ENCODE results near the gene SPEG.

DNA sequence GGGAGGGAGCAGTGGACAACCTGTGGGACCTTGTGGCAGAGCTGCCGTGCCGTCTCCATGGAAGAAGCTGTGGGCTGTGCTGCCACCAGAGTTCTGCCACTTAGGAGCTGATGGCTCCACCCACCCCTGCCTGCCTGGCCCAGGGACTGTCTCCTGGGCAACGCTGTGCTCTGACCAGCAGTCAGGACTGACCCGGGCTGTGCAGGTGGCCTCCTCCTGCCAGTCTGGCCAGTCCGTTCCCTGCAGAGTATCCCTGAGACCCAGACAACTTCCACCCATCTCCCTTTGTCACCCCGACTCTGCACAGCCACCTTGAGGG lies 92.4 kb downstream of the SPEG start:
- TF ChIP-seq POLR2A (IDR thresholded peaks at IDR 0.05), result no peak
- TF ChIP-seq, protein P1, sequence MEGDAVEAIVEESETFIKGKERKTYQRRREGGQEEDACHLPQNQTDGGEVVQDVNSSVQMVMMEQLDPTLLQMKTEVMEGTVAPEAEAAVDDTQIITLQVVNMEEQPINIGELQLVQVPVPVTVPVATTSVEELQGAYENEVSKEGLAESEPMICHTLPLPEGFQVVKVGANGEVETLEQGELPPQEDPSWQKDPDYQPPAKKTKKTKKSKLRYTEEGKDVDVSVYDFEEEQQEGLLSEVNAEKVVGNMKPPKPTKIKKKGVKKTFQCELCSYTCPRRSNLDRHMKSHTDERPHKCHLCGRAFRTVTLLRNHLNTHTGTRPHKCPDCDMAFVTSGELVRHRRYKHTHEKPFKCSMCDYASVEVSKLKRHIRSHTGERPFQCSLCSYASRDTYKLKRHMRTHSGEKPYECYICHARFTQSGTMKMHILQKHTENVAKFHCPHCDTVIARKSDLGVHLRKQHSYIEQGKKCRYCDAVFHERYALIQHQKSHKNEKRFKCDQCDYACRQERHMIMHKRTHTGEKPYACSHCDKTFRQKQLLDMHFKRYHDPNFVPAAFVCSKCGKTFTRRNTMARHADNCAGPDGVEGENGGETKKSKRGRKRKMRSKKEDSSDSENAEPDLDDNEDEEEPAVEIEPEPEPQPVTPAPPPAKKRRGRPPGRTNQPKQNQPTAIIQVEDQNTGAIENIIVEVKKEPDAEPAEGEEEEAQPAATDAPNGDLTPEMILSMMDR (IDR thresholded peaks at IDR 0.05), result no peak

All from Peyer's patch (tissue), 4 donors.